Left renal cortex interstitium (tissue), 4 donors: ENCODE measurements around the gene C22orf31. TPM values are rescaled to one million over a fixed set of nuclear protein-coding genes. Genes with fewer than 3 reads are reported as not detected.
A peak's percentile ranks its signal among the peaks of the same experiment; 100 is the strongest.
"Not testable (repeated sequence)": the region's sequence is repeated elsewhere in the genome, so short reads cannot be mapped to it uniquely, and the experiment has no call there.

Experiments used
- DNase-seq, 4 donors: peaks; one replicate each; pipeline ENCODE4 v3.0.0-alpha.2; 2013; ENCODE audit warnings: low read depth in 4 of 4, low spot score in 2 of 4, missing footprints in 1 of 4
- polyA plus RNA-seq, 4 donors: library from polyadenylated mRNA; unstranded; fragments of 120-200 nt; gene quantifications; one replicate each; pipeline ENCODE4 v1.2.1, GENCODE V29; 2013; ENCODE audit not compliant: insufficient read length in 4 of 4

The C22orf31 gene
- polyA plus RNA-seq, 4 donors: 1.2 to 1.5 (median 1.4) TPM

- no peak for DNase-seq
Observed at GRCh38 chr22:29060251-29060869, 1.3 kb downstream of the C22orf31 start.

- DNase-seq: no peak
Observed at GRCh38 chr22:29056472-29056871, 5.2 kb downstream of the C22orf31 start.

- DNase-seq: no peak
Observed at GRCh38 chr22:29055192-29055830, 6.3 kb downstream of the C22orf31 start.

GRCh38 chr22:29054251-29054767 is 7.3 kb downstream of the C22orf31 start:
- DNase-seq: no peak

- DNase-seq: no peak
Observed at GRCh38 chr22:29053048-29053702, 8.5 kb downstream of the C22orf31 start.

- DNase-seq: no peak
Observed at GRCh38 chr22:29050457-29050856, 11.2 kb downstream of the C22orf31 start.

- DNase-seq: no peak
Observed at GRCh38 chr22:29049655-29050263, 11.9 kb downstream of the C22orf31 start.

- no peak for DNase-seq
Observed at GRCh38 chr22:29048822-29049654, 12.6 kb downstream of the C22orf31 start.

- no peak for DNase-seq
Observed at GRCh38 chr22:29044657-29045176, 16.9 kb downstream of the C22orf31 start.

- DNase-seq: no peak
Observed at GRCh38 chr22:29043906-29044575, 17.6 kb downstream of the C22orf31 start.

- DNase-seq: no peak
Observed at GRCh38 chr22:29041408-29041807, 20.2 kb downstream of the C22orf31 start.

- peak in 1 of 4 donors; percentile 65 for DNase-seq
Observed at GRCh38 chr22:29040385-29041275, 21.0 kb downstream of the C22orf31 start.

GRCh38 chr22:29039684-29040083 is 21.9 kb downstream of the C22orf31 start:
- not testable (repeated sequence) for DNase-seq

- no peak for DNase-seq
Observed at GRCh38 chr22:29039148-29039547, 22.5 kb downstream of the C22orf31 start.

GRCh38 chr22:29037340-29037932 is 24.2 kb downstream of the C22orf31 start:
- no peak for DNase-seq

- DNase-seq: no peak
Observed at GRCh38 chr22:29032584-29032983, 29.0 kb downstream of the C22orf31 start.

- DNase-seq: no peak
Observed at GRCh38 chr22:29032014-29032475, 29.6 kb downstream of the C22orf31 start.
